Hematopoietic multipotent progenitor cell (in vitro differentiated cells): Measurements from ENCODE around the gene MYH7. TPM values are rescaled to one million over a fixed set of nuclear protein-coding genes. Genes with fewer than 3 reads are reported as not detected.

Experiments used
- DNase-seq, 3 donors: peaks; one replicate each; pipeline ENCODE4 v3.0.0-alpha.2; 2011 to 2015; ENCODE audit warnings: low read depth in 2 of 3, low spot score in 2 of 3
- small RNA-seq: library from RNA; depleted of rRNA; stranded (forward); fragments of <200 nt; gene quantifications from one replicate; pipeline ENCODE3, GENCODE V24; 2012
- total RNA-seq: library from RNA; depleted of rRNA; stranded (reverse); fragments of >200 nt; gene quantifications from one replicate; pipeline ENCODE4 v1.2.3, GENCODE V29; 2012

Gene MYH7
- total RNA-seq, 1 donor, result not detected

DNA sequence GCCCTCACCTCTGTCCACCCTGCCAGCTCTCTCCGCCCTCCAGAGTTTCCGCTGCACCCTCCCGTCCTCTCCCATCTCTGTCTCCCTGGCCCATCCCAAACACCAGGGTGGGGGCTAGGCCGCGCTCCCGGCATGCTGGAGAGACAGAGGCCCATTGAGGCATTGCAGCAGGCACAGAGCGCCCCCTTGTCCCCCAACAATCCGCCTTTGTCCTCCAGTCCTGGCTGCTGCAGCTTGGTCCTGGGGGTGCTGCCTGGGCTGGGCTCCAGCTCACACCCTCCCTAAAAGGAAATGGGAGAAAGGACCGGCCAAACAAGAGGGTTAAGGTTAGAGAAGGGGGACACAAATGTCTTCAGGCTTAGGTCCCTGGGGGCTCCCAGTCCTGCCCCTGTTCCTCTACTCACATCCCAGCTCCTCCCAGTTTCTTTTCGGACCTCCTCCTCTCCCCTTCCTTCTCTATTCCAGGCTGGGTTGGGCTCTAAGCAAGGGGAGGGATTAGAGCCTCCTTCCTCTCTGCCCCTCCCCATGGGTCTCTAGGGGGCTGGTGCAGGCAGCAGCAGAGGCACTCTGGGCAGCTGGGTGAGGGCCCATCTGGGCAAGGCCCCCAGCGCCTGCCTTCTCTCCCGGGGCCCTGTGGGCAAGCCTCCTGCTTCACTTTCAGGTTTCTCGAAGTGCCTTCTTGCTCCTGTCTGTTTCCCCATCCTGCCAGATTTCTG, 58.8 kb downstream of the MYH7 start, which contains the start of gene CMTM5:
CMTM5 (plus strand) TSS at position 565 of the 716 bp plus-strand sequence. CDS start 206 bp downstream, outside the sequence.
- no peak for DNase-seq

GRCh38 chr14:23375527-23376251, 59.8 kb downstream of the MYH7 start:
- no peak for DNase-seq

GRCh38 chr14:23373041-23373440, 62.4 kb downstream of the MYH7 start:
- no peak for DNase-seq

DNA sequence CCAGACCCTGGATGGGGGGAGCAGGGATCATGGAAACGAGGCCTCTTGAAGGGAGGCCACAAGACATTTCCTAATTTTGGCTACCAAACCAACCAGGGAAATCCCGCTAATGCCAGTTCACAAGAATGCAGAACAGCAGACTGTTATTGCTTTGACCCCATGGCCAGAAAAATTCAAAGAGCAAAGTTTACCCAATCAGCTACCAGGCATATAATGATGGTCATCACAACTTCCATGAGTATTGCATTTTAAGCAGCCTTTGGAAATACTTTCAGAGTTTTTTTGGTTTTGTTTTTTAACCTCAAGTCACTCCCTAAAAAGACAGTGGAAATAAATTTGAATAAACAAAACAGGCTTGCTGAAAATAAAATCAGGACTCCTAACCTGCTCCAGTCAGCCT, 63.0 kb downstream of the MYH7 start, which contains the start of gene IL25:
IL25 (plus strand) TSS at position 301 of the 400 bp plus-strand sequence.
- no peak for DNase-seq

DNA sequence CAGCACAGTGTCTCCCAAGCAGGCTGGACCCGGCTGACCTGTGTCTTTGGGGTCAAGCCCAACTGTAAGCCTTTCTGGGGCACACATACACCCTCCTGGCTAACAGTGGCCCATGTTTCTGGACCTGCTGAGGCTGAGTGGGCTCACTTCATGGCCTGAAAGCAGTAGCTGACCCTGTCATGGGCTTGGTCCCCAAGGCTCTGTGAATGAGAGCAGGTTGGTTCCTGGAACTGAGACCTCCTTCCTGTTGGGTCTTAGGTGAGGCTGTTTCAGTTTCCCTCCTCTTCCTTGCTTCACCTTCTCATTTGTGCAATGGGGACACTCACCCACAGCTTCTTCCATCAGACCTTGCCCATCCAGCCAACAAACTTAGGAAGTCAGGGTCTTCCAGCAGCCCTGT, 63.6 kb downstream of the MYH7 start:
- no peak for DNase-seq

DNA sequence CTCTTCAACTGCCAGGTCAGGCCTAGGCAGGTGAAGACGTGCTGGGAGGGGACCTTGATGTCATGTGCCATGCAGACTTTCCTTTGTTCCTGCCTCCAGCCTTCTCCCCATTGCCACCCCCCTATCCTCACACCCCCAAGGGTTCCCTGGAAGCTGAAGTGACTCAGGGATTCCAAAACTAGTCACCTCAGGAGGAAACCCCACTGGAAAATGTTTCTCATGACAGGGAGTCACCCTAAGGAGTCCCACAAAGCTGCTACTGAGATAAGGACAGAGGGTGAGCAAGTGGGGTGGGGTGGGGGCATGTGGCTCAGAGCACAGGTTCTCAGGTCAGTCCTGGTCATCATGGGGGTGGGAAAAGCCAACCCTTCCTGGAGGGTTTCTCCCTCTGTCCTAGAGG, 65.2 kb downstream of the MYH7 start:
- no peak for DNase-seq

GRCh38 chr14:23366426-23366921, 69.0 kb downstream of the MYH7 start:
- DNase-seq, result no peak

GRCh38 chr14:23365732-23366425, 69.6 kb downstream of the MYH7 start:
- DNase-seq, result no peak

GRCh38 chr14:23365036-23365731, 70.3 kb downstream of the MYH7 start, which contains the start of gene EFS:
TSS of gene EFS (minus strand) at chr14:23365172. CDS start at chr14:23365025, 147 bp downstream.
- no peak for DNase-seq

DNA sequence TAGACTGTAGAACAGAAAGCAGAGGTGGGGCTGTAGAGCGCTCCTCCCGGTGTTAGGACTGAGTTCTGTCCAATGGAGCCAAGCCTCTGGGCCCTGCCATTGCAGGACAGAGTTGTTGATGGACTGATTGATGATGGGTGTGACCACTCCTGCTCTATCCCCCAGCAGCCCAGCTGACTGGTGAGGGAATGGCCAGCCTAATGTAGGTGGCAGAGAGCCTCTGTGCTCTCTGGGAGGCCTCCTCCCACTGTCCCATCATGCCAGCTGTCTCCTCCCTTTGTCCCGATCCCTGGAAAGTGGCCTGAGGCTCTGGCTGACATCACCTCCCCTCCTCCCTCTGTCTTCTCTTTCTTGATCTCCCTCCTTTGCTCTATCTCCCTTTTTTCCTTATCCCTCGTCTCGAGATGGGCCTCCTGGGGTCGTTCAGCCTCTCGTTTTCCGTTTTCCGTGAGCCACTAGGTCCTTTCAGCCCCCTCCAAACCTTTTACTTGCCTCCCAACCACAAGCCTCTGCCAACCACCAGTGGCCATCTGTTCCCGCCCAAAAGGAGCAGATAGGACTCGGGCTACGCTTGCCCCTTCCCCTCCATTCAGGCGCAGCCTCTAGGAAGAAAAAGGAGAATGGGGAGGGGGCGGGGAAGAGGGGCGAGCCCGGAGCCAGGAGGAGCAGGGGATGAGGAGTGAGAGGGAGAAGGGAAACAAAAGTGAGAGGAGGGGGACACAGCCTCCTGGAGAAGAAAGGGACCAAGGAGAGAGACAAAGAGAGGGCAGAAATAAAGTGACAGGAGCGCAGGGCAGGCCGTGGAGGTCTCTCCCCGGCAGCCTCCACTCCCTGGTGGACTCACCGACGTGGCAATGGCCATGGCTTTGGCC, 71.1 kb downstream of the MYH7 start:
- no peak for DNase-seq

Small RNA genes lying within 50 kb of the gene (small RNA-seq; reads per million reads assigned to genes)
- gene MIR208A (not detected), gene MIR208B (not detected)

Other genes with a start within 250 kb of the MYH7 start
- not detected for gene RNF212B, start 197.7 kb downstream of the MYH7 start, total RNA-seq
- gene HOMEZ, start 149.5 kb downstream of the MYH7 start, total RNA-seq, result 18.9 TPM
- 10.2 TPM for gene PPP1R3E, start 132.8 kb downstream of the MYH7 start, total RNA-seq
- gene BCL2L2, start 128.8 kb downstream of the MYH7 start, total RNA-seq, result 11.6 TPM
- 78.6 TPM for gene PABPN1, start 114.2 kb downstream of the MYH7 start, total RNA-seq
- 23.4 TPM for gene SLC22A17, start 82.8 kb downstream of the MYH7 start, total RNA-seq
- gene EFS, start 70.5 kb downstream of the MYH7 start, total RNA-seq, result under 0.01 TPM
- not detected for gene IL25, start 62.9 kb downstream of the MYH7 start, total RNA-seq
- gene CMTM5, start 58.6 kb downstream of the MYH7 start, total RNA-seq, result 3.0 TPM
- gene MYH6, start 27.4 kb downstream of the MYH7 start, total RNA-seq, result under 0.01 TPM
- gene NGDN, start 34.0 kb upstream of the MYH7 start, total RNA-seq, result 23.7 TPM
- gene ZFHX2, start 116.1 kb upstream of the MYH7 start, total RNA-seq, result 0.81 TPM
- gene THTPA, start 120.6 kb upstream of the MYH7 start, total RNA-seq, result 15.9 TPM
- gene AP1G2, start 132.1 kb upstream of the MYH7 start, total RNA-seq, result 132 TPM
- gene JPH4, start 143.1 kb upstream of the MYH7 start, total RNA-seq, result 0.27 TPM
- gene DHRS2, start 200.7 kb upstream of the MYH7 start, total RNA-seq, result under 0.01 TPM